ENCODE data around the gene OAS3.
"Not testable (repeated sequence)": the region's sequence is repeated elsewhere in the genome, so short reads cannot be mapped to it uniquely, and the experiment has no call there.

OAS3 gene, protein sequence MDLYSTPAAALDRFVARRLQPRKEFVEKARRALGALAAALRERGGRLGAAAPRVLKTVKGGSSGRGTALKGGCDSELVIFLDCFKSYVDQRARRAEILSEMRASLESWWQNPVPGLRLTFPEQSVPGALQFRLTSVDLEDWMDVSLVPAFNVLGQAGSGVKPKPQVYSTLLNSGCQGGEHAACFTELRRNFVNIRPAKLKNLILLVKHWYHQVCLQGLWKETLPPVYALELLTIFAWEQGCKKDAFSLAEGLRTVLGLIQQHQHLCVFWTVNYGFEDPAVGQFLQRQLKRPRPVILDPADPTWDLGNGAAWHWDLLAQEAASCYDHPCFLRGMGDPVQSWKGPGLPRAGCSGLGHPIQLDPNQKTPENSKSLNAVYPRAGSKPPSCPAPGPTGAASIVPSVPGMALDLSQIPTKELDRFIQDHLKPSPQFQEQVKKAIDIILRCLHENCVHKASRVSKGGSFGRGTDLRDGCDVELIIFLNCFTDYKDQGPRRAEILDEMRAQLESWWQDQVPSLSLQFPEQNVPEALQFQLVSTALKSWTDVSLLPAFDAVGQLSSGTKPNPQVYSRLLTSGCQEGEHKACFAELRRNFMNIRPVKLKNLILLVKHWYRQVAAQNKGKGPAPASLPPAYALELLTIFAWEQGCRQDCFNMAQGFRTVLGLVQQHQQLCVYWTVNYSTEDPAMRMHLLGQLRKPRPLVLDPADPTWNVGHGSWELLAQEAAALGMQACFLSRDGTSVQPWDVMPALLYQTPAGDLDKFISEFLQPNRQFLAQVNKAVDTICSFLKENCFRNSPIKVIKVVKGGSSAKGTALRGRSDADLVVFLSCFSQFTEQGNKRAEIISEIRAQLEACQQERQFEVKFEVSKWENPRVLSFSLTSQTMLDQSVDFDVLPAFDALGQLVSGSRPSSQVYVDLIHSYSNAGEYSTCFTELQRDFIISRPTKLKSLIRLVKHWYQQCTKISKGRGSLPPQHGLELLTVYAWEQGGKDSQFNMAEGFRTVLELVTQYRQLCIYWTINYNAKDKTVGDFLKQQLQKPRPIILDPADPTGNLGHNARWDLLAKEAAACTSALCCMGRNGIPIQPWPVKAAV

DNA sequence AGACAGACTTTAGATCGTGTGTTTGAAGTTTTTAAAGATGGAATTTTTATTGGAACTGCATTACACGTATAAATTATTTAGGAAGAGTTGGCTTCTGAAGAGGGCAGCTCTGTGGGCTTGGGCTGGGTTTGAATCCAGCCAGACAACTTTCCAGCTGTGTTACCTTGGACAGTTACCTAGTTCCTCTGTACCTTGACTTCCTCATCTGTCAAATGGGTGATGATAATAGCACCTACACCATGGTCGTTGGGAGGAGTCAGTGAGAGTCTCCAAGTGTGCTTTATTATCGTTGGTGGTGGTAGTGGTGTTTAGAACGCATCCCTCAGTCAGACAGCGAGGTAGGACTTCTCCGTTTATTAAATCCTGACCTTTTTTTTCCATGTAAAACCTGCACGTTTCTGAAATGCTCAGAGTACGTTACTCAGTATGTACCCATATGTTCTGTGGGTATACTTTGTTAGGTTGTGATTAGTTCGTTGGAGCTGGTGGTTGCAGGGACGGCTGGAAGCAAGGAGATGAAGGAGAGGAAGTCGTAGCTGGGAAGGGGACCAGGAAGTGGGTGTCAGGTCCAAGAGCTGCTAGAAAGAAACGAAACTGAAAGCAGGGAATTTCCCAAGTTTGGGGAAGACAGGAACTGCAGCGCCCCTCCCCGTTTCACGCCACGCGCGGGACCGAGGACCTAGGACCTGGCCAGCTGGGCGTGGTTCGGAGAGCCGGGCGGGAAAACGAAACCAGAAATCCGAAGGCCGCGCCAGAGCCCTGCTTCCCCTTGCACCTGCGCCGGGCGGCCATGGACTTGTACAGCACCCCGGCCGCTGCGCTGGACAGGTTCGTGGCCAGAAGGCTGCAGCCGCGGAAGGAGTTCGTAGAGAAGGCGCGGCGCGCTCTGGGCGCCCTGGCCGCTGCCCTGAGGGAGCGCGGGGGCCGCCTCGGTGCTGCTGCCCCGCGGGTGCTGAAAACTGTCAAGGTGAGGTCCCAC is at the start of gene OAS3:
TSS of gene OAS3 (plus strand) at position 734 of the 979 bp plus-strand sequence. CDS start at position 791, 57 bp downstream.
- peak; percentile 33 to 52 for DNase-seq (ENCODE audit: low read depth in 2 of 2)

DNA sequence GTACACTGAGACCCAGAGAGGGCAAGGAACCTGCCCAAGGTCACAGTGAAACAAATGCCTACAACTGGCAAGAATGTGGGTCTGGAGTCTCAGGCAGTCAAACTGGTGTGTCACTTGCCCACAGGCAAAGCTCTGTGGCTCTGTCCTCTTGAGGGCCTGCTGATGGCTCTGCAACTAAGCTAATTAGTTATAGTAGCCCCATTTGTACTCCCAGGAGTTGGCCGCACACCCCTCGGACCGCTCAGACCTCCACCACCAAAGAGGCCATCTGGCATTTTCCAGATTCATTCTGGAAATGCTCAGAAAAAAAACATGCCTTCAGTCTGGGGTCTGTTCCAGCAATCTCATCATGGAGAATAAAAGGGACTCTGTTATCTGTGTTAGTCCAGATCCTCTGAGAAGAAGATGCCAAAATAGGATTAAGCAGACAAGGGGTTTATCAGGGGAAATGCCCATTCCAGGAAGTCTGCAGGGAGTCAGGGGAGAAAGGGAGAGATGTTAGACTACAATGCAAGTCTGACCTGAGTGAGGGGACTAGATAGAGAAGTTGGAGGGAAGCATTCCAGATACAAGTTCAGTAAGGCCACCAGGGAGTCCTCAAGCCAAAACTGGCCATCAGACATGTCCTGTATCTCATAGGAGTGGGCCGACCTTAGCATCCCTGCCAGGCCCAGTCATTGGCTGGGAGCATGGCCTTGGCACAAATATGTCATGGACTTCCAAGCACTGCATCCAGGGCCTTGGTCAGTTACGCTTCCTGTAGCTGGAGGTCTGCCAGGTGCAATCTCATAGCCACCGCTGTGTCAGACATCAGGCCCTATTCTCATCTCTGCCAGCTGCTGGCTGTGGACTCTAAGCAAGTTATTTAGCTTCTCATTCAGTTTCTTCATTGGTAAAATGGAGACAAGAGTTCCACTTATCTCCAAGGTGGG is 46.9 kb upstream of the OAS3 start:
- DNase-seq (ENCODE audit: low read depth in 2 of 2) = no peak

DNA sequence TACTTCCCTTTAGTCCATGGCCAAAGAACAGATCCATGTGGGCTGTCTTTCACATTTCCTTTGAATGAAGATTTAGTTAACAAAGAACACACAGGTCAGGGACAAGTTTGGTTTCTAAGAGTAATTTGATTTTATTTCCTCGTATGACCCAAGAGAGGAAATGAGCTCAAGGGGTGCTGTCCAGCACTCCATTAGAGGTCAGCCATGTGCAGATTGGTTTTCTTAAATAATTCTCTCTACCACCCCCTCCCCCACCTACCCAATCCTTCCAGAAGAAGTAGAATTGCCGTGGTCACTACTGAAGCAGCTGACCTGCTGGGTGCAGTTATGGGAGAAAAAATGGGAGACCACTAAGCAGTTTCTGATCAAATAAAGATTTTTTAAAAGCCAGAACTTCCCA is 45.4 kb upstream of the OAS3 start:
- DNase-seq (ENCODE audit: low read depth in 2 of 2) = no peak

DNA sequence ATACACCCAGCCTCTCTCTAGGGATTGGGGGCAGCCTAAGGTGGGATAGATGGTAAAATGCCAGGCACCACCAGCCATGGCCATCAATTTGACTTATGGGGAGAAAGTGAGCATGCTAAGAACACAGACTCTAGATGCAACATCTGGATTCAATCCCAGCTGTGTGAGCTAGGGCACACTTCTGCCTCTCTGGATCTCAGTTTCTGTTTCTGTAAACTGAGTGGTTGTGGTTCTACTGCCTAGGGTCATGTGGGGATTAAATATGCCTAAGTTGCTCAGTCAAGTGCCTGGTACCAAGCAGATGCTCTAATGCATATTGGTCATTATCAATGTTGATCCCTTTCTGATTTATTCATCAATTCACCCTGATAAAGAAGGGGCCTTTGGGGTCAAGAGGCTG is 44.1 kb upstream of the OAS3 start:
- DNase-seq (ENCODE audit: low read depth in 2 of 2) = no peak

DNA sequence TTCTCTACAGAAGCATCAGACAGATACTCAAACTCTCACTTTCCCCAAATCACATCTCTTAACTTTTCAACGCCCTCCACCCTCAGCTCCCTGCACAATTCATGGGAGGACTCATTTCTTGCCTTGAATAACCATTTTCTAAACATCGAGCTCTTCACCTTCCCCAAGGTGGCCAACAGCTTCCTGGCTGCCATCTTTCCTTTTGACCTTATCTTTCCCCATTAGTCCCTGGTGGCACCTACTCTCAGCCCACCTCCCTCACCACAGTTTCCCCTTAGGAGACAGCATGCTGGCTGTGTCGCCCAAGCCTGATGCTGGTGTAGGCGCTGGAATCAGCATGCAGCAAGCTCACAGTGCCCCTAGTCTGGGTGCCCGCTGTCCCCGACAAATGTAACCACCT is 39.9 kb upstream of the OAS3 start:
- no peak for DNase-seq (ENCODE audit: low read depth in 2 of 2)

DNA sequence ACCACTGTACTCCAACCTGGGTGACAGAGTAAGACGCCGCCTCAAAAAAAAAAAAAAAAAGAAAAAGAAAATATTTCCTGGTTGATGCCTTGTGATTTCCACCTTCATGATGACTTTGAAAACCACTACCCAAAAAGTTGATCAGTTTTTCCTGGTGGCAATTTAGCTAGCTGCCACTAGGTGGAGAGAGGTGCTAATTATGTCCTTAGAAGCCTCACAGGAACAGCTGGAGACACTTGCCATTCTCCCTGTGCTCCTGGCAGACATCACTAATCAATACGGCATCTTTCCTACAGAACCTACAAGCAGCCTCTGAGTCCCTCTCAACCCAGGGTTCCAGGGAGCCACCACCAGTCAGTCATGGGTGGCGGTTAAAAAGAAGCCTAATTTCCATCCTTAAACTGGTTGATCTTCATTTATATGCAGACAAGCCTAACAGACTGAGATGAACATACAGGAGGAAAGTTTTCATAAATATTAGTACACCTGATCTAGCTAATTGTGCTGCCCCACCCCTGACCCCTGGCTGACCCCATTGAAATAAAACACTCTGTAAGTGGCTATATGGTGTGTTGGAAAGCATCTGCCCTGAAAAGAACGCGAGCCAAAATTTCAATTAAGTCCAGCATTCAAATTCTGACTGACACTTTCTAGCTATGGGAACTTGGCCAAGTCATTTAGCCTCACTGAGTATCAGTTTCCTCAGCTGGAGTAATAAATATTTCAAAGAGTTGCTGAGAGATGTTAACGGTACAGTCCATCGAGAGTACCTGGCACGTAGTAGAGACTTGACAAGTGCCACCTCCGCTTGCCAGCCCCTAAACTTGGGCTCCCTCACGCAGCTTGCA is 37.8 kb upstream of the OAS3 start:
- peak in 1 of 2 donors; percentile 31 for DNase-seq (ENCODE audit: low read depth in 2 of 2)

DNA sequence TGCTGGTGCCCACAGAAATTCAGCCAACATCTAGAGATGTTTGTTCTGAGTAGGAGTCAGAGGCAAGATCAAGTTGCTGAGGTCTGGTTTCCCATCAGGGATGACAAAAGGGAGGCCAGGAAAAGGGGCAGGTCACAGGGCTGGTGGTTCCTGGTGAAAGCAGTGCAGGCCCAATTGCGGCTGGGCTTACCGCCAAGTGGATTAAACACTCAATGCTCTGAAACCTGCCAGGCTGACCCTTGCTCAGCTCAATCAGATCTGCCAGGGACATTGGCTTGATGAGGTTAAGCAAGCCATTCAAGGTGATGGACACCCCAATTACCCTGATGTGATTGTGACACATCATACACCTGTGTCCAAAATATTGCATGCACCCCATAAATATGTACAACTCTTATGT is 37.0 kb upstream of the OAS3 start:
- DNase-seq (ENCODE audit: low read depth in 2 of 2) = no peak

DNA sequence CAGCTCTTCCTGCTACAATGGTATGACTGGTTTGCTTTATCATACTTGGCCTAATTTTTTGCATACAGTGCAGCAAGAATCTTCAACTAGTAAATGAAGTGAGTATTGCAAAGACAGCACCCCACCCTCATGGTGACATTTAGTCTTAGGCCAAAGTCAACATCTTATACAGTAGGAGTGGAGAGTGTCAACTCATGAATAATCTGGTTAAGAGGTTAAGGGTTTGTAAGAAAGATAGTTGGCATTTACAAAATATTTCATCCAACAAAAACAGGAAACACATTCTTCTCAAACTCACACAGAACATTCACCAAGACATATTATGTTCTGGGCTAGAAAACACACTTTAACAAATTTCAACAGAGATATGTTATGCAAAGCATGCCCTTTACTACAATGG is 33.7 kb upstream of the OAS3 start:
- DNase-seq (ENCODE audit: low read depth in 2 of 2) = no peak

DNA sequence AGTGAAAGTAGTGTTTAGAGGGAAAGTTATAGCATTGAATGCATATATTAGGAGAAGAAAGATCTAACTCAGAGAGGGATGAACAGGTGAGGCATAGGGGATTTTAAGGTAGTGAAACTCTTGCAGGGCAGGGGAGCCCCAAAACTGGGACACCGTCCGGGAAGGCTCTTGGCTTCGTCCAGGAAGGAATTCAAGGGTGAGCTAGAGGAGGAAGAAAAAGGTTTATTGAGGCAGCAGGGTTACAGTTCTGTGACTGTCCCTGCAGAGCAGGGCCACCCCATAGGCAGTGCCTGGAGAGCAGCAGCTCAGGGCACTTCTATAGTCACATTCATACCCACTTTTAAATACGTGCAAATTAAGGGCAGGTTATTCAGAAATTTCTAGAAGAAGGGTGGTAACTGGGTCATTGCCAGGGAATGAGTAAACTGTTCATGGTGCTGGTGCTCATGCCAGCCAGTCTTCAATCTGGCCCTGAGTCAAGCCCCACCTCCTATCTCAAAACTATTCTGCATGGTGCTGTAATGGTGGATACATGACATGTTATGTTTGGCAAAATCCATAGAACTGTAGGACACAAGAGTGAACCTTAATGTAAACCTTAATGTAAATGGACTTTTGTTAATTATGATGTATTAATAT is 32.7 kb upstream of the OAS3 start:
- no peak for DNase-seq (ENCODE audit: low read depth in 2 of 2)

DNA sequence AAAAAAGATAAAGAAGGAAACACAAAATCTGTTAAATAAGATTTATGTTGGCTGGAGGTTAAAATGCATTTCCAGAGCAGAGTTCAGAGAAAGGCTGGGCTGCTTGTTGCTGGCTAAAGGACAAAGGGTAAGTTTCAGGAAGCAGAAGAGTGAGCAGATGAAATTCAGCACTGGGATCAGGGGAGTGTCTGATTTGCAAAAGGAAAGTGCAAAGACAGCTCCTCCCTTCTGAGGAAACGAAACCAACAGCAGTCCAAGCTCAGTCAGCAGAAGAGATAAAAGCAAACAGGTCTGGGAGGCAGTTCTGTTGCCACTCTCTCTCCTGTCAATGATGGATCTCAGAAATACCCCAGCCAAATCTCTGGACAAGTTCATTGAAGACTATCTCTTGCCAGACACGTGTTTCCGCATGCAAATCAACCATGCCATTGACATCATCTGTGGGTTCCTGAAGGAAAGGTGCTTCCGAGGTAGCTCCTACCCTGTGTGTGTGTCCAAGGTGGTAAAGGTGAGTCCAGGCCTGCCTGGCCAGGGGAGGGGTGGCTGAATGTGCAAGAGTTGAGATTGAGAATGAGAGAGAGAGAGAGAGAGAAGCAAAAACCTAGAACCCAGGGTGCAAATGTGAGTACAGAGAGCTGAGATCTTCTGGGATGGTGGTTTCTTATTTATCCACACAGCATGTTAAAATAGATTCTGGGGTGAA is 31.4 kb upstream of the OAS3 start, which contains the start of gene OAS1:
TSS of gene OAS1 (plus strand) at position 251 of the 703 bp plus-strand sequence. CDS start at position 329, 78 bp downstream.
- DNase-seq (ENCODE audit: low read depth in 2 of 2) = peak in 1 of 2 donors; percentile 18

DNA sequence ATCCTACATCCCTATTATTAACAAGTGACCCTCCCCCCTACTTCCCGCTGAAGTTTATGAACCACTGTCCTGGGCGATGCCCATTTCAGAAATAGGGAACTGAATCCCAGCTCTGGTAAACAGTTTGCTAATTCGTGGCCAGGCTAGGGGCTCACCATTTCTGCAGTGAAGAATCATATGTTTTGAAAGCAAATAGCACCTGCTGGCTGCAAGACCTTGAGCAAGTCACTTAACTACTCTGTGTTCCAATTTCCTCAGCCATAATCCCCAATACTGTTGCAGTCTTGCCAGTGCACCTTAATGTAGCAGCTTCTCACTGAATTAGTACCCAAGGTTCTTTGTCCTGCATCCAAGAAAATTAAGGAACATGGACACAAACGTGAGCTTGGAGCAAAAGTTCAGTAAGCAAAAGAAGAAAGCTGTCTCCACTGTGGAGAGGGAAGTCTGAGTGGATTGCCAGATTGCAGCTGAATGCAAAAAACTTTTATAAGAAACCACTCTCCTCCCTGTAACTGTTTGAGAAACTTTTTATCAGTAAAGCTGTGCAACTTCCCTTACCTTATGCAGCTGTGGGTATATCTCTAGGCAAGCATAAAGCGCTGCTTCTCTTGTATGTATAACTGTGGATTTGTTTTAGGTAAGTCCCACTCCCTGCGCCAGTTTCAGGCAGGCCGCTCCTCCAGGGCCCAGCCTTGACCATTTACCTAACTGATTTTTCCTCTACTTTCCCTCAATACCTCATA is 30.7 kb upstream of the OAS3 start:
- no peak for DNase-seq (ENCODE audit: low read depth in 2 of 2)

DNA sequence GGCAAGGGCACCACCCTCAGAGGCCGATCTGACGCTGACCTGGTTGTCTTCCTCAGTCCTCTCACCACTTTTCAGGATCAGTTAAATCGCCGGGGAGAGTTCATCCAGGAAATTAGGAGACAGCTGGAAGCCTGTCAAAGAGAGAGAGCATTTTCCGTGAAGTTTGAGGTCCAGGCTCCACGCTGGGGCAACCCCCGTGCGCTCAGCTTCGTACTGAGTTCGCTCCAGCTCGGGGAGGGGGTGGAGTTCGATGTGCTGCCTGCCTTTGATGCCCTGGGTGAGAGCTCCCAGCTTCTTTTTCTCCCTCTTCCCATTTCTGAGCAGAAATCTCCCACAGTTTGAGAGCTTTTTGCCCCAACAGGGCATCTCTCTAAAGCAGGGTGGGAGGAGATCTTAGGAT is 29.7 kb upstream of the OAS3 start:
- DNase-seq (ENCODE audit: low read depth in 2 of 2) = no peak

DNA sequence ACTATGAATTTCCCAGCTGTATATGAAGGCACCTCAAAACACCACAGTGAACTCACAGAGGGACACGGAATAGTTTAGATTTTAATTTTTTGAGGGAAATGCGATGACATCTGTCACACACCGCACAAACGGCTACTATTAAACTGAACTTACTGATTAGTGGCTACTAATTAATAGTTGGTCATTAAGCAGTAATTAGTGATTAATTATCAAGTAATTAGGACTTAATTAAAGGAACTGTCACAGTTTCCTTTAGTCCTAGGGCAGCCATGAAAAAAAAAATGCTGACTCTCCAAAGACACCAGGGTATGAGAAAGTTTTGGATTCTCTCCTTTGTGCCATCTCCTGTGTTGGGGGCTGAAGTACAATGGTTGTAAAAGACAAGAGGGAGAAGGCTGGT is 28.6 kb upstream of the OAS3 start:
- DNase-seq (ENCODE audit: low read depth in 2 of 2) = no peak

DNA sequence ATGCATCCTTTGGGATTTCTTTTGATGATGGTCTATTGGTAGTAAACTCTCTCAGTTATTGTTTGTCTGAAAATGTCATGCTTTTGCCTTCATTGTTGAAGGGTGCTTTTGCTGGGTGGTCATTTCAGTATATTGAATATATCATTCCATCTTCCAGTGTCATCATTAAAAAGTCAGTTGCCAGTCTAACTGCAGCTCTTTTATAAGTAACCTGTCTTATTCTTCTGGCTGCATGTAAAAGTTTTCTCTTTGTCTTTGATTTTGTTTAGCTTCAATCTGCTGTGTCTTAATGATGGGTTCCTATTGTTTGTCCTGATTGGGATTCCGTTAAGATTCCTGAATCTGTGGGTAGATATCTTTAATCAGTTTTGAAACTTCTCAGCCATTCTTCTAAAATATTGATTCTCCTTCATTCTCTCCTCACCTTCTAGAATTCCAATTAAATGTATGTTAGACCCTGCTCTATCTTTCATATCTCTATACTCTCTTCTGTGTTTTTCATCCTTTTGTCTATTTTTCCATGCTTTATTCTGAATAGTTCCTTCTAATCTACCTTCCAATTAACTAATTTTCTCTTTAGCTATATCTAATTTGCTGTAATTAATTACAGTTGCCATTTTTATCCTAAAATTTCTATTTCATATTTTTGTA is 25.1 kb upstream of the OAS3 start:
- DNase-seq (ENCODE audit: low read depth in 2 of 2) = no peak

DNA sequence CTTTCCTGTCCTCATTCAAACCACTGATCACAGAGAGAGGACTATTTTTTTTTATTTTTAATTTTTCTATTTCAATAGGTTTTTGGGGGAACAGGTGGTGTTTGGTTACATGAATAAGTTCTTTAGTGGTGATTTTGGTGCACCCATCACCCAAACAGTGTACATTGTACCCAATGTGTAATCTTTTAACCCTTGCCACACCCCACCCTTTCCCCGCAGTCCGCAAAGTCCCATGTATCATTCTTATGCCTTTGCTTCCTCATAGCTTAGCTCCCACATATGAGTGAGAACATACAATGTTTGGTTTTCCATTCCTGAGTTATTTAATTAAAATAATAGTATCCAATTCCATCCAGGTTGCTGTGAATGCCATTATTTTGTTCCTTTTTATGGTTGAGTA is 24.4 kb upstream of the OAS3 start:
- DNase-seq (ENCODE audit: low read depth in 2 of 2) = not testable (repeated sequence)

DNA sequence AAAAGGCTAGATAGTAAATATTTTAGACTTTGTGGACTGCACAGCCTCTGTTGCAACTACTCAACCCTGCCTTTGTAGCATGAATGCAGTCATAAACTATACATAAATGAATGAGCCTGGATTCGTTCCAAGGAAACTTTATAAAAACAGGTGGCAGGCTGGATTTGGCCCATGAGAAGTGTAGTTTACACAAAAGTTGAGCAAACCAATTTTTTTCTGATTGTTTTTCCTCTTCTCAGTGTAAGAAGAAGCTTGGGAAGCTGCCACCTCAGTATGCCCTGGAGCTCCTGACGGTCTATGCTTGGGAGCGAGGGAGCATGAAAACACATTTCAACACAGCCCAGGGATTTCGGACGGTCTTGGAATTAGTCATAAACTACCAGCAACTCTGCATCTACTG is 22.0 kb upstream of the OAS3 start:
- no peak for DNase-seq (ENCODE audit: low read depth in 2 of 2)

DNA sequence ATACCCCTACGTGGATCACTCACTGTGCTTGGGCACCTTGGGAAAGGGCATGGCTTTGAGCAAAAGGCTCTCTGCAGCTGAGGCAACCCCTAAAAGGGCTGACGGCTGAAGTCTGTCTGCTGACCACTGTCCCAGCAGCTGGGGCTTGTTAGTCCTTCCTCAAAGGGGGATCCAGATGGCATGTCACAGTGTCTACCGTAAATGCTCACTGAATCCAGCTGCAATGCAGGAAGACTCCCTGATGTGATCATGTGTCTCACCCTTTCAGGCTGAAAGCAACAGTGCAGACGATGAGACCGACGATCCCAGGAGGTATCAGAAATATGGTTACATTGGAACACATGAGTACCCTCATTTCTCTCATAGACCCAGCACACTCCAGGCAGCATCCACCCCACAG is 19.2 kb upstream of the OAS3 start:
- no peak for DNase-seq (ENCODE audit: low read depth in 2 of 2)

Measured in stimulated activated CD4-positive, alpha-beta T cell treated with anti-CD3 and anti-CD28 coated beads, Interleukin-1b, Interleukin-23, amount 100 ng/mL, for 4 hours (primary cell).